Transverse colon (tissue), 4 donors: ENCODE results near the gene TFAP2A. TPM values are rescaled to one million over a fixed set of nuclear protein-coding genes. Genes with fewer than 3 reads are reported as not detected.

ENCODE experiments used
- DNase-seq: peaks from one replicate; pipeline ENCODE4 v3.0.0-alpha.2; 2019
- H3K27ac ChIP-seq, 4 donors: fragments of 200-600 bp; sonication (generic); 2 replicates each; pipeline ENCODE4 v1.5.1; 2016 to 2018; ENCODE audit warnings: inconsistent platforms in 4 of 4
- H3K27me3 ChIP-seq: fragments of 200-600 bp; sonication (generic); 2 replicates; pipeline ENCODE4 v1.5.1; 2017; ENCODE audit warnings: inconsistent platforms
- H3K36me3 ChIP-seq, 4 donors: fragments of 200-600 bp; sonication (generic); 2 replicates each; pipeline ENCODE4 v1.5.1; 2017 to 2019; ENCODE audit warnings: inconsistent platforms in 4 of 4
- H3K4me1 ChIP-seq, 4 donors: fragments of 200-600 bp; sonication (generic); 2 replicates each; pipeline ENCODE4 v1.5.1; 2017 to 2020; ENCODE audit warnings: inconsistent platforms in 4 of 4
- H3K4me3 ChIP-seq, 4 donors: fragments of 200-600 bp; sonication (generic); 1 replicate in 1 of 4; 2 replicates in 3 of 4; pipeline versions ENCODE4 v1.5.1 to v1.6.1; 2017 to 2019; ENCODE audit warnings: inconsistent platforms in 4 of 4
- H3K9me3 ChIP-seq, 2 donors: fragments of 200-600 bp; sonication (generic); 2 replicates each; pipeline ENCODE4 v1.5.1; 2017 to 2019; ENCODE audit warnings: inconsistent platforms in 2 of 2
- EP300 ChIP-seq: sonication (generic); formaldehyde crosslinking; IDR thresholded peaks from one replicate; pipeline ENCODE4 v1.6.1; 2017; ENCODE audit warnings: antibody characterized with exemption, low read depth
- POLR2A ChIP-seq: fragments of 450-650 bp; IDR thresholded peaks from one replicate; pipeline ENCODE4 v1.6.1; 2016; ENCODE audit warnings: antibody characterized with exemption, mild to moderate bottlenecking, moderate library complexity
- POLR2AphosphoS5 ChIP-seq, 3 donors: sonication (generic); formaldehyde crosslinking; IDR thresholded peaks; one replicate each; pipeline ENCODE4 v1.6.1; 2016; ENCODE audit warnings: antibody characterized with exemption in 3 of 3
- WGBS, 2 donors: methylation state at CpG; one replicate each; pipeline ENCODE4 v1.1.5; 2018; ENCODE audit warnings: low coverage in 1 of 2; 5-methylcytosine and 5-hydroxymethylcytosine counted together
- in situ Hi-C, 4 donors: fragments of 200-750 bp; cut with MboI; loops; one replicate each; pipeline versions ENCODE4 v1.15.0 to v1.15.1; 2017; ENCODE audit warnings: low sequenced_read_pairs in 3 of 4, low pct_ligation_motif_present in 1 of 4, low pct_unique_long_range_greater_than_20kb in 1 of 4
- intact Hi-C: fragments of 100-400 bp; cut with DNase I; formaldehyde crosslinking; loops from one replicate; pipeline ENCODE4 v1.15.1; 2023; ENCODE audit warnings: low total_unique reads
- total RNA-seq, 4 donors: library from RNA; depleted of rRNA; stranded (reverse); fragments of >200 nt; gene quantifications; one replicate each; pipeline ENCODE4 v1.1.0, GENCODE V29; 2016
- TF ChIP-seq, protein P1 (sequence below), 5 experiments: fragments of 200-600 bp in 3 of 5; fragments of 450-650 bp in 2 of 5; sonication (generic) in 3 of 5; IDR thresholded peaks; 1 replicate in 2 of 5; 2 replicates in 3 of 5; pipeline ENCODE4 v1.5.1; 2016 to 2017; ENCODE audit warnings: antibody characterized with exemption in 5 of 5, inconsistent platforms in 3 of 5, mild to moderate bottlenecking in 2 of 5, moderate library complexity in 1 of 5

Gene TFAP2A
- total RNA-seq, 4 donors from 2014 or later = not detected

DNA sequence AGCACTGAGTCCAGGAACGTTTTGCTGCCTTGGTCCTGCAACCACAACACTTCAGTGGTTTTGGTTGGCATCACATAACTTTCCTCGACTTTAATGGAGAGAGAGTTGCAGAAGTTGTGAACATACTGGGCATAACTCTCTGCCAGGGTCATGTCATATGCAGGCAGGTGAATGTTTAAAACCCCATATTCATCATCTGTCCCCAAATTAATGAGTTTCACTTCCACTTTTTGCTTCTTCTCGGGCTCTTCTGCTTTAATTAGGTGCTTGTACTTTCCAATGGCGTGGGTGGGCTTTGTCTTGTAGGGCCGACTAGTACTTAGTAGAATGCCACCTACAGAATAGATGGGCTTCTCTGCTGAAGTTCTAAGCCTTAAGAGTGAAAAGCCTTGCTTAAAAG is 45.2 kb upstream of the TFAP2A start:
- intact Hi-C loops (no loop called here), in situ Hi-C loops (no loop called here)
- Histone ChIP-seq H3K4me3 (no peak overlapping the region), H3K27me3 (peaks cover 21% of the 10 kb centered on the region), H3K4me1 (no peaks in the 10 kb centered on the region), H3K36me3 (no peaks in the 10 kb centered on the region), H3K9me3 (no peaks in the 10 kb centered on the region), H3K27ac (no peak overlapping the region)
- TF ChIP-seq EP300 (no peak), POLR2A (no peak), POLR2AphosphoS5 (IDR thresholded peaks at IDR 0.05) (no peak)
- TF ChIP-seq, protein P1, sequence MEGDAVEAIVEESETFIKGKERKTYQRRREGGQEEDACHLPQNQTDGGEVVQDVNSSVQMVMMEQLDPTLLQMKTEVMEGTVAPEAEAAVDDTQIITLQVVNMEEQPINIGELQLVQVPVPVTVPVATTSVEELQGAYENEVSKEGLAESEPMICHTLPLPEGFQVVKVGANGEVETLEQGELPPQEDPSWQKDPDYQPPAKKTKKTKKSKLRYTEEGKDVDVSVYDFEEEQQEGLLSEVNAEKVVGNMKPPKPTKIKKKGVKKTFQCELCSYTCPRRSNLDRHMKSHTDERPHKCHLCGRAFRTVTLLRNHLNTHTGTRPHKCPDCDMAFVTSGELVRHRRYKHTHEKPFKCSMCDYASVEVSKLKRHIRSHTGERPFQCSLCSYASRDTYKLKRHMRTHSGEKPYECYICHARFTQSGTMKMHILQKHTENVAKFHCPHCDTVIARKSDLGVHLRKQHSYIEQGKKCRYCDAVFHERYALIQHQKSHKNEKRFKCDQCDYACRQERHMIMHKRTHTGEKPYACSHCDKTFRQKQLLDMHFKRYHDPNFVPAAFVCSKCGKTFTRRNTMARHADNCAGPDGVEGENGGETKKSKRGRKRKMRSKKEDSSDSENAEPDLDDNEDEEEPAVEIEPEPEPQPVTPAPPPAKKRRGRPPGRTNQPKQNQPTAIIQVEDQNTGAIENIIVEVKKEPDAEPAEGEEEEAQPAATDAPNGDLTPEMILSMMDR (IDR thresholded peaks at IDR 0.05) = no peak
- WGBS, 2 donors = 43 to 47% methylated on average over 3 to 5 of the region's 5 CpGs
- no peak for DNase-seq

DNA sequence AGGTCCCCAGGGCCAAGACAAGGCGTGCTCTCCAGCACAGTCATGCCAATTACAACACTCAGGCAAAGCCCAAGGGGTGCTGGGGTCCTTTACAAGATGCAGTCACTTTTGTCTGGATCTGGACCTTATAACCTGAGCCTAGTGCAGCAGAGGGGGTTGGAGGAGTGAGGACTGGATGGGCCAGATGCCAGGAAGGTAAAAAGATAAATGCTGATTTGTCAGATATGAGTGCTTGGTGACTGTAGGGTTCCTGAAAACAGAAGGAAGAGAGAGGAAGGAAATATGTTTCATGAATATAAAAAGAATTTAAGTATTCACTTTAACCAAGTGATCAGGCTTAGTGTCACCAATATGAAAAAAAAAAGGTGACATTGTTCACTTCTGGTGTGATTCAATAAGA is 43.4 kb upstream of the TFAP2A start:
- no peak for TF ChIP-seq POLR2AphosphoS5 (IDR thresholded peaks at IDR 0.05)
- no peak for TF ChIP-seq POLR2A
- TF ChIP-seq, protein P1 (IDR thresholded peaks at IDR 0.05) = no peak
- no peak for TF ChIP-seq EP300
- intact Hi-C loops = no loop called here

DNA sequence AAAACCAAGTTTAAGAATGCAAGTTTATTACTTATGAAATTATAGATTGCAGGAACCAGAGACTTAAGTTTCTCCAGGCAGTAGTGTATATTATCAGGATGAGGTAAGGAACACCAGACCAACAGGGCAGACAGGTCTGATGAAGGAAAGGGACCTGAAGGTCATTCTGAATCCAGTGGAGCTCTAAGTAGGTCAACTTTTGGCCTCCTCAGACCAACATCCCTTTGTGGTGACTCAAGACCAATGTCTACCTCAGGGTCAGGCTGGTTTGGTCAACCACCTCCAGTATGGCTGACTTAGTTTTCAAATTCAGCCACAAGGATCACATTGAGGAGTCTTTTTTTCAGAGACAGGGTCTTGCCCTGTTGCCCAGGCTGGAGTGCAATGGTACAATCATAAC is 38.7 kb upstream of the TFAP2A start:
- in situ Hi-C loops (no loop called here), intact Hi-C loops (no loop called here)
- TF ChIP-seq POLR2A = no peak
- TF ChIP-seq, protein P1 (IDR thresholded peaks at IDR 0.05) = no peak
- no peak for TF ChIP-seq EP300
- no peak for TF ChIP-seq POLR2AphosphoS5 (IDR thresholded peaks at IDR 0.05)
- H3K4me1 ChIP-seq = no peaks in the 10 kb centered on the region
- H3K27ac ChIP-seq = no peak overlapping the region
- DNase-seq = no peak
- peaks cover 3% of the 10 kb centered on the region for H3K27me3 ChIP-seq
- no peaks in the 10 kb centered on the region for H3K9me3 ChIP-seq
- no peak overlapping the region for H3K4me3 ChIP-seq
- no peaks in the 10 kb centered on the region for H3K36me3 ChIP-seq

More for the DNA sequence above, 43.4 kb upstream of the TFAP2A start:
- Histone ChIP-seq H3K4me3 (no peak overlapping the region), H3K36me3 (no peaks in the 10 kb centered on the region), H3K4me1 (no peaks in the 10 kb centered on the region), H3K27ac (no peak overlapping the region), H3K27me3 (peaks cover 19% of the 10 kb centered on the region), H3K9me3 (no peaks in the 10 kb centered on the region)
- DNase-seq = no peak
- 75% methylated on average over 1 of the region's 1 CpG; no CpG with 5 or more reads in 1 of the 2 donors for WGBS, 2 donors
- in situ Hi-C loops = no loop called here

DNA sequence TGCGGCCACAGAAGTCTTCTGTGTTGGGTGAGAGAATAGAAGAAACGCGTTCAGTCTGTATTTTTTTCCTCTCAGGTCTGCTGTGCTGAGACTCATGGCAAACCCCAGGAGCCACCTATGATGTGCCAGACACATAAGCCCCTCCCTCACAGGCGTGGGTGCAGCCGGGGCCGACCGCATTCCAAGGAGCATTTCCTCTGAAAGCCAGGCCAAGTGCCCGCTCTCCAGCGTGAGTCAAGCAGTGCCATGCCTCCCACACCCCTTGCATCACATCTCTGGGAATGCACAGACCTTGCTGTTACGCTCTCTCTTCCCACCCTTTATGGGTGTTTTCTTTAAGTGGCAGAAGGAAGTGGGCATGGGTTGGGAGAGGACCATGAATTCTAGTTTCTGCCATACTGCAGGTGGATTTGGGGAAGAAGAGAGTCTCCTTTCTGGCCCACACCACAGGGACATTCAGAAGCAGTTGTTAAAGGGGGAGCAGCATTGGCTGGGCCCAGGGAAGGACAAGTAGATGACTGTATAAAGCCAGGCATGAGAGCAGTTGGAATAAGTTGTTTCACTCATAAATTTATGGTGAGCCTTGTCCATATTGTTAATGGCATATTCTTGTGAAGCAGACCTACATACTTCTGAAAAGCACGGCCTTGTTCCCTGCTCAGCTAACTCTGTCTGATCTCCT is 37.1 kb upstream of the TFAP2A start:
- Histone ChIP-seq H3K36me3 (no peaks in the 10 kb centered on the region), H3K27ac (no peak overlapping the region), H3K9me3 (no peaks in the 10 kb centered on the region), H3K4me1 (no peaks in the 10 kb centered on the region), H3K4me3 (no peak overlapping the region), H3K27me3 (peaks cover 4% of the 10 kb centered on the region)
- WGBS, 2 donors = 42 to 70% methylated on average over 2 to 11 of the region's 11 CpGs
- in situ Hi-C loops = no loop called here
- intact Hi-C loops = no loop called here
- TF ChIP-seq POLR2A (no peak), POLR2AphosphoS5 (IDR thresholded peaks at IDR 0.05) (no peak), EP300 (no peak)
- TF ChIP-seq, protein P1 (IDR thresholded peaks at IDR 0.05) = no peak
- no peak for DNase-seq
